DOHH2 (cell line): ENCODE results near the gene RACGAP1.

ENCODE experiments used
- H3F3A ChIP-seq: fragments of 200-600 bp; sonication (generic), shearing (Covaris generic); 2 replicates; pipeline ENCODE4 v1.6.0; 2016; ENCODE audit warnings: antibody characterized with exemption, mild to moderate bottlenecking; ENCODE audit not compliant: control insufficient read depth, insufficient read depth
- H3K27ac ChIP-seq: fragments of 200-600 bp; sonication (generic); 2 replicates; pipeline ENCODE4 v1.5.1; 2014; ENCODE audit warnings: low read depth, mild to moderate bottlenecking, low read length, moderate library complexity
- H3K27me3 ChIP-seq: fragments of 200-600 bp; sonication (generic); 2 replicates; pipeline ENCODE4 v1.6.1; 2014; ENCODE audit warnings: mild to moderate bottlenecking, low read length, mixed read lengths; ENCODE audit not compliant: control insufficient read depth
- H3K36me3 ChIP-seq: fragments of 200-600 bp; sonication (generic); 2 replicates; pipeline ENCODE4 v1.6.1; 2014; ENCODE audit warnings: mild to moderate bottlenecking, low read length, moderate library complexity, mixed read lengths; ENCODE audit not compliant: control insufficient read depth
- H3K4me1 ChIP-seq: fragments of 200-600 bp; sonication (generic); 2 replicates; pipeline ENCODE4 v1.6.1; 2014; ENCODE audit warnings: mild to moderate bottlenecking, low read length, mixed read lengths; ENCODE audit not compliant: control insufficient read depth
- H3K4me2 ChIP-seq: fragments of 200-600 bp; sonication (generic); 2 replicates; pipeline ENCODE4 v1.6.0; 2014; ENCODE audit warnings: mild to moderate bottlenecking, low read length, moderate library complexity
- H3K4me3 ChIP-seq: fragments of 200-600 bp; sonication (generic); 2 replicates; pipeline ENCODE4 v1.5.1; 2014; ENCODE audit warnings: mild to moderate bottlenecking, low read length, mixed read lengths
- H3K79me2 ChIP-seq: fragments of 200-600 bp; sonication (generic); 2 replicates; pipeline ENCODE4 v1.6.1; 2014; ENCODE audit warnings: mild to moderate bottlenecking, low read length, mixed read lengths; ENCODE audit not compliant: control insufficient read depth
- H3K9me2 ChIP-seq: fragments of 200-600 bp; sonication (generic); replicated peaks from 2 replicates; pipeline ENCODE4 v1.6.1; 2014; ENCODE audit warnings: mild to moderate bottlenecking, low read length, mixed read lengths; ENCODE audit not compliant: control insufficient read depth
- H3K9me3 ChIP-seq: fragments of 200-600 bp; sonication (generic); 2 replicates; pipeline ENCODE4 v1.6.1; 2014; ENCODE audit warnings: antibody characterized with exemption, low read length, mixed read lengths; ENCODE audit not compliant: control insufficient read depth, insufficient read depth
- H4K20me1 ChIP-seq: fragments of 200-600 bp; sonication (generic); 2 replicates; pipeline ENCODE4 v1.6.0; 2014; ENCODE audit warnings: low read depth, mild to moderate bottlenecking, antibody characterized with exemption, low read length, moderate library complexity; ENCODE audit not compliant: control insufficient read depth, insufficient read depth
- CTCF ChIP-seq: fragments of 200-600 bp; sonication (generic); IDR thresholded peaks from one replicate; pipeline ENCODE4 v1.5.1; 2014; ENCODE audit warnings: antibody characterized with exemption, mild to moderate bottlenecking, low read depth, low read length; ENCODE audit not compliant: poor library complexity, severe bottlenecking
- EZH2phosphoT487 ChIP-seq: fragments of 200-600 bp; sonication (generic); IDR thresholded peaks from 2 replicates; pipeline ENCODE4 v1.6.1; 2017; ENCODE audit warnings: borderline replicate concordance, mild to moderate bottlenecking, antibody characterized with exemption, low read length, moderate library complexity, mixed read lengths

The RACGAP1 gene

GRCh38 chr12:50055831-50056638 is 30.7 kb upstream of the RACGAP1 start:
- Histone ChIP-seq H3K79me2 (no peaks in the 10 kb centered on the region), H3K4me2 (peak overlapping the region; percentile 71), H3K27ac (no peak overlapping the region), H3K4me1 (peaks cover 36% of the 10 kb centered on the region), H3K9me3 (no peaks in the 10 kb centered on the region), H3K36me3 (no peaks in the 10 kb centered on the region), H3K4me3 (peak overlapping the region; percentile 42), H3F3A (no peaks in the 10 kb centered on the region), H3K27me3 (peaks cover 68% of the 10 kb centered on the region), H4K20me1 (0 out of 2 replicates have a peak, but pooled peaks cover 4% of the 10 kb centered on the region), H3K9me2 (no peaks in the 10 kb centered on the region)
- TF ChIP-seq CTCF: peak; percentile 99
- no peak for TF ChIP-seq EZH2phosphoT487

- Histone ChIP-seq H3K36me3 (no peaks in the 10 kb centered on the region), H3K4me1 (peaks cover 27% of the 10 kb centered on the region), H4K20me1 (0 out of 2 replicates have a peak, but pooled peaks cover 4% of the 10 kb centered on the region), H3F3A (no peaks in the 10 kb centered on the region), H3K27ac (no peak overlapping the region), H3K4me2 (no peak overlapping the region), H3K79me2 (no peaks in the 10 kb centered on the region), H3K9me3 (no peaks in the 10 kb centered on the region), H3K27me3 (peaks cover 62% of the 10 kb centered on the region), H3K9me2 (no peaks in the 10 kb centered on the region), H3K4me3 (no peak overlapping the region)
- no peak for TF ChIP-seq CTCF
- no peak for TF ChIP-seq EZH2phosphoT487
Measured at GRCh38 chr12:50053583-50053982, 28.3 kb upstream of the RACGAP1 start.

- H3K27me3 ChIP-seq: peaks cover 56% of the 10 kb centered on the region
- H3K36me3 ChIP-seq: no peaks in the 10 kb centered on the region
- peaks cover 23% of the 10 kb centered on the region for H3K4me1 ChIP-seq
- no peaks in the 10 kb centered on the region for H3K79me2 ChIP-seq
- H3K4me3 ChIP-seq: no peak overlapping the region
- H3F3A ChIP-seq: no peaks in the 10 kb centered on the region
- no peak overlapping the region for H3K27ac ChIP-seq
- 0 out of 2 replicates have a peak, but pooled peaks cover 4% of the 10 kb centered on the region for H4K20me1 ChIP-seq
- no peaks in the 10 kb centered on the region for H3K9me3 ChIP-seq
- TF ChIP-seq EZH2phosphoT487: no peak
- TF ChIP-seq CTCF: no peak
- H3K9me2 ChIP-seq: no peaks in the 10 kb centered on the region
- no peak overlapping the region for H3K4me2 ChIP-seq
Measured at GRCh38 chr12:50052964-50053363, 27.7 kb upstream of the RACGAP1 start.
